ENCODE data around the gene ENO1.
"Not testable (repeated sequence)": the region's sequence is repeated elsewhere in the genome, so short reads cannot be mapped to it uniquely, and the experiment has no call there.

ENO1 gene

DNA sequence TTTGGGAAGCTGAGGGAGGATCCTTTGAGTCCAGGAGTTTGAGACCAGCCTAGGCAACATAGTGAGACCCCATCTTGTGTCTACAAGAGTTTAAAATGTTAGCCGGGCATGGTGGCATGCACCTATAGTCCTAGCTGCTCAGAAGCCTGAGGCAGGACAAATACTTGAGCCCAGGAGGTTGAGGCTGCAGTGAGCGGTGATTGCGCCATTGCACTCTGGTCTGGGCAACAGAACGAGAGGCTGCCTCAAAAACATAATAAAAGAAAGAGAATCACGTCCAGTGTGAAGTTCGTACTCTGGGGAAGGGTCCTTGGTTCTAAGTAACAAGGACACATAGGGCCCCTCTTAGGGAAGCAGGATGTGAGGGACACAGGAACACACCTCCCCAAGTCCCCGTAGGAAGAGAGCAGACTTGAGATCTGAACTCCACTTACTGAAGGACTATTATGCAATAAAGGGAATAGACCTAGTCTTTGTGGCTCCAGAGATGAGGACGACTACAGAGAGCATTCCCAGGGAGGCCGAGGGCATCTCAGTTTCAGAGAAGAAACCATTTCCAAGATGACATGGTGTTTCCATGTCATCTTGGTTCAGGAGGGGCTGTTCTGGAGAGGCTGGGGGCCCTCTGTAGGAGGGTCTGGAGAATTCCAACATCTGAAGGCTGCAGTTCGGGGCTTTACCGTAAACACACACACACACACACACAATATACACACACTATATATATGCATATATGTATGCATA lies 10.8 kb upstream of the ENO1 start:
- no peaks in the 10 kb centered on the region for H3K27me3 Mint-ChIP-seq (ENCODE audit: low read depth)
- no peak overlapping the region for H3K4me3 Mint-ChIP-seq
- H3K27ac Mint-ChIP-seq: peak overlapping the region; percentile 48 to 84 (median 76)
- TF ChIP-seq, protein P1, sequence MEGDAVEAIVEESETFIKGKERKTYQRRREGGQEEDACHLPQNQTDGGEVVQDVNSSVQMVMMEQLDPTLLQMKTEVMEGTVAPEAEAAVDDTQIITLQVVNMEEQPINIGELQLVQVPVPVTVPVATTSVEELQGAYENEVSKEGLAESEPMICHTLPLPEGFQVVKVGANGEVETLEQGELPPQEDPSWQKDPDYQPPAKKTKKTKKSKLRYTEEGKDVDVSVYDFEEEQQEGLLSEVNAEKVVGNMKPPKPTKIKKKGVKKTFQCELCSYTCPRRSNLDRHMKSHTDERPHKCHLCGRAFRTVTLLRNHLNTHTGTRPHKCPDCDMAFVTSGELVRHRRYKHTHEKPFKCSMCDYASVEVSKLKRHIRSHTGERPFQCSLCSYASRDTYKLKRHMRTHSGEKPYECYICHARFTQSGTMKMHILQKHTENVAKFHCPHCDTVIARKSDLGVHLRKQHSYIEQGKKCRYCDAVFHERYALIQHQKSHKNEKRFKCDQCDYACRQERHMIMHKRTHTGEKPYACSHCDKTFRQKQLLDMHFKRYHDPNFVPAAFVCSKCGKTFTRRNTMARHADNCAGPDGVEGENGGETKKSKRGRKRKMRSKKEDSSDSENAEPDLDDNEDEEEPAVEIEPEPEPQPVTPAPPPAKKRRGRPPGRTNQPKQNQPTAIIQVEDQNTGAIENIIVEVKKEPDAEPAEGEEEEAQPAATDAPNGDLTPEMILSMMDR (IDR thresholded peaks at IDR 0.05; ENCODE audit: unreplicated experiment in 3 of 3): no peak
- peaks cover 28% of the 10 kb centered on the region for H3K4me1 Mint-ChIP-seq
- no peaks in the 10 kb centered on the region for H3K36me3 Mint-ChIP-seq (ENCODE audit: low read depth)
- H3K9me3 Mint-ChIP-seq: no peaks in the 10 kb centered on the region

DNA sequence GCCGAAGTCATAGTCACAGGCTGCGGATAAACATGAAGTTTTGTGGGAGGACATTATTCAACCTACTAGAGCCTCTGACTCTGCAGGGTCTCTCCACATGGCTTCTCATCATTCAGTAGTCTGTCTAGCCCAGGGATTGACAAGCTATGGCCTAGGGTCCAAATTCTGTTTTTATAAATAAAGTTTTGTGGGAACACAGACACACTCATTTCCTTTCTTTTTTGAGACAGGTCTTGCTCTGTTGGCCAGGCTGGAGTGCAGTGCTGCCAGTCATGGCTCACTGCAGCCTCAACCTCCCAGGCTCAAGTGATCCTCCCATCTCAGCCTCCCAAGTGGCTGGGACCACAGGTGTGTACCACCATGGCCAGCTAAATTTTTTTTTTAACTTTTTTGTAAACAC lies 8.1 kb upstream of the ENO1 start:
- Mint-ChIP-seq H3K9me3 (no peaks in the 10 kb centered on the region), H3K27me3 (ENCODE audit: low read depth) (no peaks in the 10 kb centered on the region), H3K36me3 (ENCODE audit: low read depth) (no peaks in the 10 kb centered on the region), H3K4me3 (no peak overlapping the region), H3K27ac (peak overlapping the region; percentile 28 to 68 (median 51)), H3K4me1 (peaks cover 23% of the 10 kb centered on the region)
- TF ChIP-seq, protein P1 (IDR thresholded peaks at IDR 0.05; ENCODE audit: unreplicated experiment in 3 of 3): no peak

- H3K9me3 Mint-ChIP-seq; H3K4me3 Mint-ChIP-seq; H3K27me3 Mint-ChIP-seq (ENCODE audit: low read depth); H3K36me3 Mint-ChIP-seq (ENCODE audit: low read depth): not testable (repeated sequence)
- peak overlapping the region; percentile 44 to 68 (median 51) for H3K27ac Mint-ChIP-seq
- peaks cover 19% of the 10 kb centered on the region for H3K4me1 Mint-ChIP-seq
Observed at GRCh38 chr1:8886031-8886524, 7.6 kb upstream of the ENO1 start.

- H3K9me3 Mint-ChIP-seq; H3K4me3 Mint-ChIP-seq; H3K27me3 Mint-ChIP-seq (ENCODE audit: low read depth); H3K36me3 Mint-ChIP-seq (ENCODE audit: low read depth); H3K27ac Mint-ChIP-seq: not testable (repeated sequence)
- H3K4me1 Mint-ChIP-seq: peaks cover 22% of the 10 kb centered on the region
Observed at GRCh38 chr1:8884105-8884504, 5.6 kb upstream of the ENO1 start.

- peaks cover 22% of the 10 kb centered on the region for H3K4me1 Mint-ChIP-seq
- peak overlapping the region in 2 of 3 experiments; percentile 4 to 27 for H3K27ac Mint-ChIP-seq
- TF ChIP-seq, protein P1 (IDR thresholded peaks at IDR 0.05; ENCODE audit: unreplicated experiment in 3 of 3): no peak
- no peaks in the 10 kb centered on the region for H3K36me3 Mint-ChIP-seq (ENCODE audit: low read depth)
- H3K27me3 Mint-ChIP-seq (ENCODE audit: low read depth): no peaks in the 10 kb centered on the region
- no peaks in the 10 kb centered on the region for H3K9me3 Mint-ChIP-seq
- H3K4me3 Mint-ChIP-seq: no peak overlapping the region
Observed at GRCh38 chr1:8883491-8883890, 5.0 kb upstream of the ENO1 start.

GRCh38 chr1:8879922-8880676 lies 1.6 kb upstream of the ENO1 start:
- H3K27ac Mint-ChIP-seq: peak overlapping the region; percentile 99
- H3K36me3 Mint-ChIP-seq (ENCODE audit: low read depth): peaks cover 15% of the 10 kb centered on the region
- TF ChIP-seq, protein P1 (IDR thresholded peaks at IDR 0.05; ENCODE audit: unreplicated experiment in 3 of 3): no peak
- no peaks in the 10 kb centered on the region for H3K27me3 Mint-ChIP-seq (ENCODE audit: low read depth)
- H3K4me1 Mint-ChIP-seq: peaks cover 37% of the 10 kb centered on the region
- peak overlapping the region; percentile 85 to 90 (median 87) for H3K4me3 Mint-ChIP-seq
- no peaks in the 10 kb centered on the region for H3K9me3 Mint-ChIP-seq
